HCEC 1CT (cell line): ENCODE results near the gene EPYC.

Experiments
- DNase-seq: peaks from one replicate; pipeline ENCODE4 v3.0.0-alpha.2; 2017

The EPYC gene

DNA sequence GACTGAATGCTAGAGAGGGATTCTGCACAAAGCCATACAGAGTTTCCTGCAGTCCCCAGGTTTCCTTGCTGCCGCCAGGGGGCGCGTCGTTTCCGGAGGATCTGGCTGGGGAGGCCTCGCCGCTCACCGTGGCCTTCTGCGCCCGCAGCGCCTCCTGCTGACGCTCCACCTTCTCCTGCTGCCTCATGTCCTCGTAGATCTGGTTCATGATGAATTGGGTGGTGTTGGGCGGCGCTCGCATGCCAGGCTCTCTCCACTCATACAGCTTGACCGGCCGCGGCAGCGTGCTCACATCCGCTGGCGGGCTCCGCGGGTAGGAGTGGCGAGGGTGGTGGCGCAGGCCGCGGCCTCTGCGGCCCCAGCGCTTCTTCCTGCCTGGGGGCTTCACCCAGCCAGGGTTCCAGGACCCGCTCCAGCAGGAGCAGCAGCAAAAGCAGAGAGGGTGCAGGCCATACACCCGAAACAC, 50.8 kb downstream of the EPYC start:
- DNase-seq, result no peak

GRCh38 chr12:90951432-90952105, 53.2 kb downstream of the EPYC start:
- DNase-seq, result no peak

DNA sequence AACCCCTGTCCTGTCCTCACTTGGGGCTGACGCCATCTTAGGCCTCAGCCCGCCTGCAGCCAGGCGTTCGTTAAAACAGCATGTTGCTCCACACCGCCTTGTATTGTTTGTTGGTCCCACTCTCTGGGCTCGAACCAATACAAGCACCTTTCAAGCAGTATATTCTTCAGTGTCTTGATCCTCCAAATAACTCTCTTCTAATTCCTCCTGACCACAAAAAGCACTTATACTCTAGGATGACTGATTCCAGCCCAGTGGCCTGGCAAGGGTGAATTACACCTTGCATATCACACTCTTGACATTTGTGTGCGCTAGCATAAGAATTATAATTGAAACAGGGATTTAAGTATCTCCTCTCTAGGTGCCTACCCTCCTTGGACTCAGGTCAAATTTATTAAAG, 56.9 kb downstream of the EPYC start:
- no peak for DNase-seq

DNA sequence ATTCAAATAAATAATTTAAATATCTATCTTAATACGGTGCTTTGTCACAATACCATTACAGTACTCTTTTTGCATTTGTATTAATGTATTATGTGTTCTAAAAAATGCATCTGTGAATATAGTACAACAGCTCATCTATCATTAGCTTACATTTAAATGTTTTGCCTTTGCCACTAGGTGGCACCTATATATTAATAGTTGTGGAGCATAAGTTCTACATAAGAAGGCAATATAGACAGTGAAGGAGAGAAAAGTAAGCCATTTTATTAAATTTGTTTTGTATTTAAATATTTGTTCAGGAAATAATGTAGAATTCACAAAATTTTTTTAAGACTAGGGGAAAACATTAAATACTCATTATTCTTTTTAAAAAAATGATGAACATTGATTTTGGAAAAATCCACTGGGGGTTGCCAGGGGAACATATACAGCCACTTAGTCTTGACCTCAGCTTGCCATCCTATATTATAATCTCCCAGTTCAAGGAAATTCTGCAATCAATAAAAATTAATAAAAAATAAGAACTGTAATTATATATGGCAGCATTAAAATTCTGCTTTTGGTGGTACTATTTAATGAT, 59.6 kb downstream of the EPYC start:
- peak; percentile 63 for DNase-seq

GRCh38 chr12:90943255-90943654, 61.5 kb downstream of the EPYC start:
- DNase-seq, result no peak

DNA sequence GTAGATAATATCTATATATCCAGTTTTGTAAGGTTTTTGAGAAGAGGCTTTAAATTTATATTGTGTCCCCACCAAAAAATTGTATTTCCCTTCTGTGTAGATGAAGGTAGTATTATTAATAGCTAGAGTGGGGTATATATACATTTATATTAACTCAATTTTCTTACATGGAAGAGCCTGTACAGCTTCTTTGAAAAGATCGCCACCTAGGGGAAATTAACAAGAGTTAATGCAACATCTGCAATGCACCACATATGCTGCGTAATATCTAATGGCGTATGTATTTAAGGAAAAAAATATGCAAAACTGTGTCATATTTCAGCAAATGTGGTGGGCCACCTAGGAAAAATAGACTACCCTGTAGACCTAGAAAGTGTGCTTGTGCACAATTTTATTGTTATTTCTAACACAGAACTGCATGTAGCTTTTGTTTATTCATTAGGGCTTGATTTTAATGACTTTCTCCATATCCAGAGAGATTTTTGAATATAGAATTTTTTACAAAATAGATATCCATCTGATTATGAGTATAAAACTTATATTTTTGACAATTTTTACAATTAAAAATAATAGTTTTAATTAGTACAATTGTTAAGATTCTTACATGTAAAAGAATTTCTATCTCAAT, 63.8 kb downstream of the EPYC start:
- DNase-seq, result peak; percentile 87

DNA sequence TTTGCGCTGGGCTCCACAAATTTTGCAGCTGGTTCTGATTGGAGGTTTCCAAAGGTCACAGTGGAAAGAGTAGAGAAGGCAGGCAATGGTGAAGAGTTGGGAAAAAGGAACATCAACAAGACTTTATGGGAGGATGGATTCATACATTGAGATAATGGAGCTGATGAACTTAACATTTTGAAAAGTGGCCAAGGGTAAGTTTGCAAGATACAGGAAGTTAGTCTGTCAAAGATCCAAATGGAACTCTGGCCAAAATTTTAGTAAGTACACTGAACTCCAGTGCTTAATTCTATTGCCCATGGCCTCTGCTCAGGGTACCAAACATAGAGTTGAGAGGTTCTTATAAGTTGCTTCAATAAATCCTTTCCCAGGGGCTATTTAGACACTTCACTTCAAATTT, 65.4 kb downstream of the EPYC start:
- peak; percentile 50 for DNase-seq

DNA sequence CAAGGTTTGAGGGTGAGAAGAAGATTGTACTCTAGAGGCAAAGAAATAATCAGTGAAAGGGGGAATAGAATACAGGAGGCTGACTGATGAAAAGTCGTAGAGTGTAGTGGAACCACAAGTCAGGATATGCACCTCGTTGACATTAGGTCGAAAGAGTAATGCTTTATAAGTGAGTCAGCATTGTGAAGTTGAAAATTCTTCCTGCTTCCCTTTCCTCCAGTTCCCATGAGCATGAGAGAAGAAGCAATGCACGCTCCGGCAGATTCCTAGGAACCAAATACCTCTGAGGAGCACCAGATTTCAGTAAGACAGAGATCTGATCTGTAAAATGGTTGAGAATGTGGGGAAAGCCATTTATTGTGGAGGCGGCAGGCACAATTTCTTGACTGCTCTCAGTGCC, 66.3 kb downstream of the EPYC start:
- DNase-seq, result peak; percentile 84

GRCh38 chr12:90937651-90938050, 67.1 kb downstream of the EPYC start:
- DNase-seq, result no peak

GRCh38 chr12:90936230-90937005, 68.4 kb downstream of the EPYC start:
- no peak for DNase-seq

- no peak for DNase-seq
Measured at GRCh38 chr12:90925562-90925961, 79.2 kb downstream of the EPYC start.

DNA sequence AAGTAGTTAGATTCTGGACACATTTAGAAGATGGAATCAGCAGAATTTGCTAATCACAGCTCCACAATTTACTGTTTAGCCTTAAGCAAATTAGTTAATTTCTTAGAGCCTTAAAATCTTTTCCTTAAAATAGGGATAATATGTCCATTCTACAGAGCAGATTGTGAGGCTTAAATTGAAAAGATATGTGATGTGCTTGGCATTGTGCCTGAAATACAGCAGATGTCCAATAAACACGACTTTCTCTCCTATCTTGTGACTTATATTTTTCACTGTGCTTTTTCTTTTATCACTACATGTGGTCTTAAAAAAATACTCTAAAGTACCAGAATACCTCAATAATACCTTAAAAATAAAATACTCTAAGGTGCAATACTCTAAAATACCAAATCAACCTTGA, 80.4 kb downstream of the EPYC start:
- DNase-seq, result no peak

DNA sequence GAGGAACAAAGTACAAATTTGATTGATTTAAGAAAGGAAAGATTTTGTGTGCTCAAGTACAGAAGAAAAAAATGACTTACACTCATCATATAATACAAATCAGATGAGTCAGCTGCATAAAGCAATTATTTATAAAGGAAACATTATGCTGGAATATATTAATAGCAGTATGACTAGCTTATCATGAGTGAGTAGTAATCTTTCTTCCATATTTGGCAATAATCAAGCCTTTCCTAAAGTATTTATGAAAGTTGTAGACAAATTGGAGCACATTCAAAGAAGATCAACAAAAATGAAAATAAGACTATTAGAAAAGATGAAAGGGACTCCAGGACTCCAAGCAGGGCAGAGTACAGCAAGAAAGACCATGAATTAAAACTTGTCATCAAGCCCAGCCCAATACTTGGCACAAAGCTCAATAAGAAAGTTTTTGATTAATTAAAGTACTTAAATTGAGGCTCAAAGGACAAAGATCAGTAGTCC, 82.6 kb downstream of the EPYC start:
- peak; percentile 98 for DNase-seq

DNA sequence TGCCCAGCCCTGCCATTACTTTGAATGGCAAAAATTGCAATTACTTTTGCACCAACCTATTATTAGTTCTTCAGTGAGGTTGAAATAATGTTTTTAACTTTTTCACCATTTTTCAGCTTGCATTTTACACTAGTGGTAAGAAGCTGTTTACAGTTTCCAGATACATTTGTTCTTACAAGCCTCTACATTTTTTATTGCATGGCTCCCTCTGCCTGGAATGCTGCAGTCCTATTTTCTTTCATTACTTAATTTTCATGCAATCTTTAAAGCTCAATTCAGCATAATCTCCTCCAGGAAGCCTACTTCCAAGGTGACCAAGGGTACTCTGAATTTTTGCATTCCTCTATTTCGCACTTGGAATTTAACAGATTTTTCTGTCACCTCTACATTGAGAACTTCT, 83.2 kb downstream of the EPYC start:
- DNase-seq, result no peak

GRCh38 chr12:90920222-90920621, 84.5 kb downstream of the EPYC start:
- DNase-seq, result no peak

DNA sequence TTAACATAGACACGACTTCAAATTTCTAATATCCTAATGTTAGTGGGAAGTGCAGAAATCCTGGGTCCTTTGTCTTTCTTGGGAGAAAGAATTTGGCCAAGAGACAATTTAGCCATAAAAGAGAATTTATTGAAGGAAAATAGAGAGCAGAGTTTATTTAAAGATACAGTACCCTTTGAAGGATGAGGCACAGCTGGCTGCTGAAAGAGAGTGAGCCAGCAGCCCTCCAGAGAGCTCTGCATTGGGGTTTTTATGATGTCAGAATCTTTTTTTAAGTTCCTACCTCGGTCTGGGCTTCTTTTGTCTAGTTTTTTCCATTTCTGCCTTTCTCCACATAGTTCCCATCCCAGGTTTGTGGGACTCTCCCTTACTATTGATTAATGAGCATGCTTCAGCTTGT, 87.3 kb downstream of the EPYC start:
- no peak for DNase-seq

GRCh38 chr12:90916516-90916915, 88.3 kb downstream of the EPYC start:
- no peak for DNase-seq

GRCh38 chr12:90915353-90915752, 89.4 kb downstream of the EPYC start:
- no peak for DNase-seq
